Posterior vena cava (tissue), 2 donors: ENCODE results near the gene MOB3C. TPM values are rescaled to one million over a fixed set of nuclear protein-coding genes. Genes with fewer than 3 reads are reported as not detected.
A peak's percentile ranks its signal among the peaks of the same experiment; 100 is the strongest.

Experiments
- DNase-seq: peaks from one replicate; pipeline ENCODE4 v3.0.0-alpha.2; 2020; ENCODE audit warnings: low spot score
- intact Hi-C, 2 donors: fragments of 100-400 bp; cut with DNase I; formaldehyde crosslinking; loops; one replicate each; pipeline versions ENCODE4 v1.14.1 to v1.14.2; 2022 to 2023
- total RNA-seq, 2 donors: library from RNA; stranded (reverse); fragmentation: NEBNext Ultra II Directional; extraction: Animal tissue kit (Norgen Biotek cat#: 25700); gene quantifications; one replicate each; pipeline ENCODE4 v1.2.1, GENCODE V29; 2021
- donor health status: DM: yes; HTN: yes; CAD: no.
- donor health status: DM: yes; HTN: yes; CAD: no.

The MOB3C gene
- total RNA-seq, 2 donors from 2014 or later = 18.4 to 21.4 TPM

DNA sequence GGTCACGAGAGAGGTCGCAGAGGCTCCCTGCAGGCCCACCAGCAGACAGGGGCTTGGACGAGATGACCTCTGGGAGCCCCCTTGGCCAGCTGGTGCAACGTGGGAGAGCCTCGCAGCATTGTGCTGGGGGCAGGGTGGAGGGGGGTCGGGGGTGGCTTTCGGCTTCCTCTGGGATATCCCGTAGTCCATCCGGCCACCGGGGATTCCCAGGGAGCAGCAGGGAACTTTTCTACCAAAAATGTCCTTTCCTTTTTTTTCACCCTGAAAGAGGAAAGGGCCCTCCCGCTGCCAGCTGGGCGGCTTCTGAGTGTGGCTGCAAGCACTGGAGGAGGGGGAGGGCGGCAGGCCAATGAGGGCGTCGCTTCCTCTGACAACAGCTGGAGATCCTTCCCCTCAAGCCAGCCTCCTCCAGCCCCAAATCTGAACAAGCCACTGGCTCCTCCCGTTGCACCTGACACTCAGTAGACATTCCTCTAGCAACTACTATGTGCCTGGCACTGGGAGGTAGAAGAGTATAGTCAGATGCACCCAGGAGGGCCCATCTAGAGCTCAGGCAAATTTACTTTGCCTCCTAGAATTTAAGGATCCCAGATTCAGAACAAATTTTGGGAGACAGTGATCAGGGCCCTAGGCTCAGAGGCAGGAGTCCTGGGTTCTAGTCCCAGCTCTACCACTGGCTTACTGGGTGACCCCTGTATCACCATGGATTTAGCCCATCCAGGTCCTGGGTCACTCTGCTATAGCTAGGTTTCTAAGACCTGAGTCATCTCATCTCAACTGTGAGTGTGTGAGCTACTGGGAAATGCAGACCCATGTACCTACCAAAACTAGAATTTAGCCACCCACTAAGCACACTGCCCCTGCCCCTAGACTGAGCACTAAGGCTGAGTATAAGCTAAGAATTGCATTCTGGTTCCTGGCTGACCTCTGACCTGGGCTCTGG is 2.7 kb downstream of the MOB3C start:
- intact Hi-C loops = no loop called here
- DNase-seq = peak; percentile 97

DNA sequence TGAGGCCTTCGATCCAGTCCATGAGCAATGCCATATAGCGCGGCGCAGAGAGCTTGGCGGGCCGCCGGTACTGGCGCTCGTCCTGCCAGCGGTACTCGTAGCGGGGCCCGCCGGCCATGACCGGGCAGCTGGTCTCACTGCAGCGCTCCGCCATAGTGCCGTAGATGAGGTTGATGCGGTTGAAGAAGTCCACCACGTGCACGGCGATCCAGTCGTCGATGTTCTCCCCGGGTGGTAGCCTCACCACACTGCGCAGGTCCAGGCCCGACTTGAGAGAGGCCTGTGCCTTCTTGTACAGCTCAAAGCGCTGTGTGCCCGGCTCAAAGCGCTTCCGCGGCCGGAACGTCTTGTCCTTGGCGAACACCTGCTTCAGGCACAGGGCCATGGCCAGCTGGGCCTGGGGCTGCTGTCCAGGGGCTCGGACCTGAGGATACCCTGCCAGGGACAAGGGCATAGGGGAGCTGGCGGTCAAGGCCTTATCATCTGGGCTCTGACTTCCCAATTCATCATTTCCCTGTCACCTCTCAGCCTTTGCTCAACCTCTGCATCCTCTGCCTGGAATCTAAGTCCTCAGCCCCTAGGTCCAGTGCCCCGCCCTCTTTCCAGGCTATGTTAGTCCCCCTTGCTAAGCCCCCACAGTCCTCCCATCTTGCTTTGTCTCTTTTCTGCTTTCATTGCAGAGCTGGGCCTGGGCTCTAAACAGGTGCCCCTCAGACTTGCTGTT is 3.5 kb downstream of the MOB3C start:
- intact Hi-C loops = no loop called here
- no peak for DNase-seq

DNA sequence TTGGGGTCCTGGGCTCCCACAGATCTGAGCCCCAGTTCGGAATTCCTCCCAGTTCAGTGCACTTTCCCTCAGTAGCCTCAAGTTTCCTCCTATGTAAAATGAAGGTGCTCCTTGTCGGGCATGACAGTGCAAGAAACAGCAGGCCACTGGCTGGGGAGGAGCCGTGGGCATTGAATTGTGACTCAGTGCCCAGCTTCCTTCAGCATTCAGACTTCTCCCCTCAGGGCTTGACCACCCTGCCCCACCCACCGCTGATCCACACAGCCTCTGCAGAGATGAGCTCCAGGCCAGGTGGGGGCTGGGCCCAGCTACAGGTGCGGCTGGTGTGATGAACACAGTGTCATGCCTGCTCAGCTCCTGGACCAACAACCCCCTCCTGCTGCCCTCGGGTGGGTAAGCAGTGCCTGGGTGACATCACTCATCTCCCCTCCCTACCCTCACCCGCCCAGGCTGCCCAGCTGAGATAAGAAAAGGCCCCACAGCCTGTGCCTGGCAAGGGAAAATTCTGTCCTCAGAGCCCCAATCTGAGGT is 4.9 kb downstream of the MOB3C start:
- DNase-seq = no peak
- intact Hi-C loops = no loop called here

DNA sequence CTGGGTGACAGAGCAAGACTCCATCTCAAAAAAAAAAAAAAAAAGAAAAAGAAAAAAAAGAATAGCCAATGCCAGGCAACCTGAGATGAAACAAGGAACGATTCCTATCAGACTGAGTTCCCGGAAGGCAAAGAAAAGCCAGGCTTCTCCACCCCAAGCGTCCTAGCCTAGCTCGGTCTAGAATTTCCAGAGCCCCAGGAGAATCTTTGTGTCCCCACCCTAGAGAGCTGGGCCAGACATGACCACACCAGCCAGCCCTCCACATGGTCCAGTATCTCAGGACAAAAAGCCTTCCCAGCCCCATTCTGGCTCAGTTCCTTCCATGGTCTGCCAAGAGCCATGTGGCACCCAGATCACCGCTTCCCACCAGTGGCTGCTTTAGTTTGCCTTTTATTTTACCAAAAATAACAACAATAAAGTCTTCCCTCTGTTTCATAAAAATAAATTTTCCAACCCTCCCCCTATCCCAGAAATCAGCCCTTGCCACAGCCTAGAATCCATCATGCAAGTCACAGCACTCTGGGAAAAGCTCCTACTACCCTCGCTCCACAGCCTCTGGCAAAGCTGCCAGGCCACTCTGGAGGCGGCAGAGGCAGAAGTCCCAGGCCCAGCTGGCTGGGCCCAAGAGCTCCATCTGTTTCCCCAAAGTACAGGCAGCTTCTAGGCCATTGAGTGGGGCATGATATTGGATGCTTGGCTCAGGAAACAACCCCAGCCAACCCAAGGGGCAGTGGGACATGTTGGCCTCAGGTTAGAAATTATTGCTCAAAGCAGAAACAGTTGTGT is 9.1 kb downstream of the MOB3C start:
- intact Hi-C loops = no loop called here
- DNase-seq = peak; percentile 88

DNA sequence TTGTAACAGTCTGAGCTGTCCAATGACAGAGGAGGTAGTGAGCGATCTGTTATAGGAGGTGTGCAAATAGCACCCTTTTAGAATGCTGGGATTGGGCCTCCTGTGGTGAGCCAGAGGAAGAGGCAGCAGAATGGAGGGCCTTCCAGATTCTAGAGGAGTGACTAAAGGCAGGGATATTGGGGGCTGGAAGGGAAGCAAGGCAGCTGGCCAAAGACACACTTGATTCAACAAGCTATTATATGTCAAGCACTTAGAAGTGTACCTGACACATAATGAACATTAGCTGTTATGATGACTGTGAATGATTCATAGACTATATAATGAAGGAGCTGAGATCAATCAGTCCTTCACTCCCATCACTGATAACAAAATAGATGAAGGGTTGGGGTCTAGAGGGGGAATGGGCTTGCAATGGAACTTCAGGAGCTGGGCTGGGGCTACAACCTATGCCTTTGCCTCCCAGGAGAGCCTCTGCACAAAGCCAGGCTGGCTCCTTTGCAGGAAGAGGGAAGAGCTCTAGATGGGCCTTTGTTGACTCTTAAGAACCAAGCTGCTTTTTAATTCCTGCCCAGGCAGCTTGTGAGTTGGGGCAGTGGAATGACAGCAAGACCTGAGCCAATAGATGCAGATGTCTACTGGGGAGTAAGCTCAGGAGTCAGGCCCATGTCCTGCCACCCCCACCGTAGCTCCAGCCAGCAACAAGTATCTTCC is 10.2 kb downstream of the MOB3C start:
- DNase-seq = no peak
- intact Hi-C loops = no loop called here

DNA sequence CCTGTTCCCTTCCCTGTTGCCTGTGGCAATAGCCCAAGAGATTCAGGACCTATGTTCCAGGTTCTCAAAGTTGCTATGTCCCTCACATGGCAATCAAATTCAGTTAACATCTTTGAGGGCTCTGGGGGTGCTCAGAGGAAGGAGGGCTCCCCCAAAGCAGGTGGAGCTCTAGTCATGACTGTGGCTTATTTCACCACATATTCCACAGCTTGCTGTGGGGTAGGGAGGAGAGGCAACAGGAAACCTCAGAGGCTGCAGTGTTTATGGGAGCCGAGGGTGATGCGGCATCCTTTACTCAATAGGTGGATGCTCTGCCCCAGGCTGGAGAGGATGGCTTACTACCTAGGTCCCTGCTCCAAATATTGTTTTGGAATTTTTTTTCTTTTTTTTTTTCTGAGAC is 11.4 kb downstream of the MOB3C start:
- intact Hi-C loops = no loop called here
- DNase-seq = no peak

DNA sequence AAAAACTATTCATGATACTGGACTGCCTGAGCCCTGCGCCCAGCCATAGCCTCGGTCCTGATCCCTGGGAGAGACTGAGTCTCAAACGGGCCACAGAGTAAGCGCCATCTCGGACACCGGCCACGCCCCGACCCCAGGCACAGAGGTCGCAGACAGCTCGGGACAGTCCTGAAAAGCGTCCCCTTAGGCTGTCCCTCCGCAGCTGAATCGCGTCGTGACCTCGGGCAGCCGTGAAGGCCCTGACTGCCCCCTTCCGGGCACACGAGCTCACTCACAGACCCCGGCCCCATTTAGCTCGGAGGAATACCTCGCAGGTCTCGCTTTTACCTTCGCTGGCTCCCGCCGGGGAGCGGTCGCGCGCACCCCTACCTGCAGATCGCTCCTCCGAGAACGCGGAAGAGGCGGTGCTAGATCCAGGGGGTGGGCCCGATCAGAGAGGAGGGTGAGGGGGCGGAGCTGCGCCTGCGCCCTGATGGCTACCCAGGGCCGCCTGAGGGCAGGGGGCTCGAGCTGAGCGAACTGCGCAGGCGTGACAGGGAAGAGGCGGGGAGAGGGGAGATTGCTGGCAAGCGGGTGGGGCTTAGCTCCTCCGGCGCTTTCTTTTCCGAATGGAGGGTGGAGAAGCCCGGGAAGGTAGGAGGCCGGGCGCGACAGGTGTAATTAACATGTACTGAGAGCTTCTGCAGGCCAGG is 12.6 kb downstream of the MOB3C start, which contains the start of gene MKNK1:
Gene MKNK1, minus strand, starts transcription at position 411 of the 692 bp plus-strand sequence. CDS start 20,941 bp downstream, outside the sequence.
- intact Hi-C loops = no loop called here

DNA sequence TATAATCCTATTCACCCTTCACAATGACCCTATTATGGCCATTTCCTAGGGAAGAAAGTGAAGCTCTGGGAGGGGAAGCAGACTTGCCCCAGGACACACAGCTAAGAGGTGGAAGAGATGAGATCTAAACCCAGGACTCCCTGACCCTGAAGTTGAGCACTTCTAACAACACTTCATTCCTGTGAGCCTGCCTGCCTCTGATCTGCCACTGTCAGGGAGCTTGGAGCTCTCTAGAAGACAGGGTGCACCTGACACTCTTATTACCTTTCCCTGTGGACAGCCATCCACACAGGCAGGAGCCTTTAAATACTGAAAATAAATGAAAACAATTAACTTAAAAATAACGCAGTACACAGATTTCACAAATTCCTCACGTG is 13.1 kb downstream of the MOB3C start:
- intact Hi-C loops = no loop called here
- no peak for DNase-seq

More for the DNA sequence above, 12.6 kb downstream of the MOB3C start, which contains the start of gene MKNK1:
- peak; percentile 99 for DNase-seq

DNA sequence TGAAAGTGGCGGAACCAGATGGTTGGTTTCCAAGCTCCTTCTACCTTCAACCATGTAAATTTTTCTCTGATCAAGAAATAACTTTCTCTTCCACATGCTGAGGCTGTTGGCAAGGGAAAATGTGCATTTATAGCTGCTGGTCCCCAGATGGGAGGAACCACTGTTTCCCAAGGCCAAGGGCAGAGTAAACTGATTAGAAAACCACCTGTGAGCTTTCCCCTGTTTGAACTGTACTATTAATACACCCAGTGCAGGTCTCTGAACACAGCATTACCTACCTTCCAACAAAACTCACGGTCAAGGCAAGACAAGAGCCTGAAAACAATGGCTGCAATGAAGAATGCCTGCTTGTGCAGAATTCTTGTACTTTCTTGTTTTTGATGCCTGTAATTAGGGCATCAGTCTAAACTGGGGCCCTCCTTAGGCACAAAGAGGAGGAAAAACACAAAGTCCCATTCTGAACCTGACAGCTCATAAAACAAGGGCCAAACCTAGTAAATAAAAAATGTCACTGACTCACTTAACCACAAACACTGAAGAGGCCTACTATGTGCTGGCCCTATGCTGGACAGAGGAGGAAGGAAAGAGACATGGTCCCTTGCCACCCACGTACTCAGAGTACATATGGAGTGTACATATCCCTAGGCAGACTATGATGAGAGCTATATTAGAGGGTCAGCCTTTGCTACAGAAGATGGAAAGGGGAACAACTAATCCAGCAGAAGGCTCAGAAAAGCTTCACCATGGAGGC is 15.2 kb downstream of the MOB3C start:
- no peak for DNase-seq

DNA sequence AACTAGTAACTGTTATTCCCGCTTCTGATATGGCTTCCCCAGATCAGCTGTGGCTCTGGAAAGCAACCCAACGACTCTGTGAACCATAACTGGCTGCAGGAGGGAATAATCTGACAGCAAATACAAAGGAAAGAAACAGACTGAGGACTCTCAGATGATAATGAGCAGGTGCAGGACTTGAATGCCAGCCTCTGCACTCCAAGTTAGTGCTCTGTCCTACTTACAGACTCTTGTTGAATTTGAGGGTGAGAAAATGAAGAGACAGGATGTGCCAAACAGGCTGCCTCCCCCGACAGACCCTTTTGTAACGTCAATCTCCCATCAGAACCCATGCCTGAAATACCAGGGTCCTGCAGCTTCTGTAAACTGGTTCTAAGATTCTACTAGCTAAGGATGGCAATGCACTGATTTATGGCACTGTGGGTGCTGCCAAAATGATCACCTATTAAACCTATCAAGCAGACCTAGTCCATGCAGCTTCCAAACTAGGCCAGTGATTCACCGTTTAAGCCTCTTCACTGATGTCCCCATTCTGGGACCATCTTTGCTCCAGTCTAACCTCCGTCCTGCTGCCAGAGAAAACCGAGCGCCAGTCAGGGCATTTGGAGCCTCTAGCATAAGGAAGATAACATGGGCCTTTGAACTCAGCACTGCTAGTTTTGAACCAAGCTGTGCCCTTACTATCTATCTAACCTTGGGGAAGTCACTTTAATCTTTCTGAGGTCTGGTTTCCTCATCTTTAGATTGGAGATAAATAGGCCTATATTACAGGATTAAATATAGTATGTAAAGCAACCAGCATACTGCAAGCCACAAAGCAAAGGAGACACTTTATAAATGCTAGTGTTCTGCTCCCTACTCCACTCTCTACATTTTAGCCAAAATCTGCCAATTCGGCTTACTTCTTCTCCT is 17.3 kb downstream of the MOB3C start:
- no peak for DNase-seq
- intact Hi-C loops = no loop called here

More for the DNA sequence above, 15.2 kb downstream of the MOB3C start:
- intact Hi-C loops = no loop called here

DNA sequence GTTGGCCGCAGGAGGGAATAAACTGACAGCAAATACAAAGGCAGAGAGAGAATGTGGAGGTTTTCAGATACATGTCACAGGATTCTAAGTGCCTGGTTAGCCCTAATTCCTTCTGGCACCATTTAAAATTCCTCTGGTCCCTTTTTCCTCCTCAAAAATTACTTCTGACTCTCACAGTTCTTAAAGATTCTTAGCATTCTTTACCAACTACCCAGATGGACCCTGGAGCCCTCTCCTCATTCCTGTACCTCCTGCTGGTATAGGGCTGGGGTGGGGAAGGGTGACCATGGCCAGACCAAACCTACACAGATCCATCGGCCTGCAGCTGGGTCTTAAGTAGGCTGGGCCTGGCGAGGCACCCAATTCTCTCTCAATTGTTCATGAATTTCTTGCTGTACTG is 19.8 kb downstream of the MOB3C start:
- intact Hi-C loops = no loop called here
- no peak for DNase-seq

DNA sequence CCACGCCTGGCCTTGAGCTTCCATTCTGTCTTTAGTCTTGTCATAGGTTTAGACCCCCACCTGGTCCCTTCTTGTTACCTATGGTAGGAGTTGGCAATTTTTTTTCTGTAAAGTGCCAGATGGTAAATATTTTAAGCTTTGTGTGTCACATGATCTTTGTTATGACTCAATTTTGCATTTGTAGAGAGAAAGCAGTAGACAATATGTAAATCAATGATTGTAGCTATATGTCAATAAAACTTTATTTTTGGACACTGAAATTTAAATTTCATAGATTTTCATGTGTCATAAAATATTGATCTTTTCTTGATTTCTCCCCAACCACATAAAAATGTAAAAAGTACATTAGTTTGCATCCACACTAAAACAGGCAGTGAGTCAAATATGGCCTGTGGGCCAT is 20.6 kb downstream of the MOB3C start:
- DNase-seq = no peak
- intact Hi-C loops = no loop called here

DNA sequence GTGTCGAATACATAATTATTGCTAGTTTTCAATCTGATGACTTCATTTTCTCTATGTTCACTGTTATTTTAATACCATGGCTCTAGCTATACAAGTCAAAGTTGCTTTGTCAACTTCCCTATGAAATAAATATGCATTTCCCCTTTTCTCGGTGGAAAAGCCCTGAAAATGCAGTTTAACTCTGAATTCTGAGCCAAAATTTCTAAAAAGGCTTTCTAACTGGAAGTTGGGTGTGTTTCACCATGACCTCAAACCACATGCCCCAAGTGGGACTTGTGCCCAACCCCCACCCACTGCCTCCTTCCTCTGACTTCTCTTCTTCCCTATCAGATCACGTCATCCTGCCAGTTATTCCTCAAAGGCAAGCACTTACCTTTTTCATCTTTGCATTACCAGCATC is 21.5 kb downstream of the MOB3C start:
- intact Hi-C loops = no loop called here
- peak; percentile 92 for DNase-seq

DNA sequence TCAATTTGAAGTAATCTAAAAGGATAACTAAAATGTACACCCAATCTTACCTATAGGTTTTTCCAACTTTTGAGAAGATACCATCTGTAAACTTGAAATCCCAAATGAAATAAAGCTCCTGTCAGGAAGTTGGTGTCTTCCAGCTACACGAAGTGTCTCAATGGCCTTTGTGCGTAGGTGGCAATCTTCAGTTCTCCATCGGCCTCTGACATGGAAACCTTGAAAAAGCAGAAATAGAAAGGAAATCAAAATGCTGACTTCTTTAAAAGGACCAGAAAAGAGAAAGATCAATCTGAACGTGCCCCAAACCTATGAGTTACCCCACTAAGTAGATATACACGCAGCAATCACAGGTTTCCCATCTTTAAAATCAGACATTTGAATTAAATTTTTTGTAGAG is 22.5 kb downstream of the MOB3C start:
- intact Hi-C loops = no loop called here
- no peak for DNase-seq

DNA sequence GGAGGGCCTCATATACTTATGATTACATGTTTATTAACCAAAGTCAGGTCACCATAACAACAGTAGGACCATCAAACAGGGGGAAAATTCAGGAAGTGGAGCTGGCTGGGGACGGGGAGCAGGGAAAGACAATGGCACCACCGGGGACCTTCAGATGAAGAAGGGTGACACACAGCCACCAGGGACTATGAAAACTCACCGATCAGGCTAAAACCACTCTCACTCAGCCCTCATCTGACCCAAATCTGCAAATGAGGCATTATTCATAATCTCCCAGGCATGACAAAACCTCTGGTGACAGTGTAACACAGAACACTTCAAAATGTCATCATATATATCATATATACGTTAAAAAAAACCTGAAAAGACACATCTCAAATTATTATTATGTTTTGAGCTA is 23.8 kb downstream of the MOB3C start:
- no peak for DNase-seq
- intact Hi-C loops = no loop called here

DNA sequence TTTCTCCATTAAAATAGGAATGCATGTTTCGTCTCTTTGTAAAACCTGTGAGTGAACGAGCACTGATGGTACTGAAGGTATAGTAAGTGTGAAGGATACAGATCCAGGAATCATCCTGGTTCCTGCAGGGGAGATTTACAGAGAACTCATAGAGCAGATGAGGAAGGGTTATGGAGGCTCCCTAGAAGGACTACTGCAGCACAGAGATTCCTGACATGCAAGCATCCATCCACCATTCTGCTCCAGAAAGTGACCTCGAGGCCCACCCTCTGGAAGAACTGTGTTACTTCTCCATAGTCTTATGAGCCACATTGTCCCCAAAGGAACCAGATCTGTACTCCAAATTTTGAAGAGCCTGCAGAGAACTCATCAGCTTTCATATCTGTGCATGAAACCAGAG is 27.1 kb downstream of the MOB3C start:
- intact Hi-C loops = no loop called here
- DNase-seq = no peak

DNA sequence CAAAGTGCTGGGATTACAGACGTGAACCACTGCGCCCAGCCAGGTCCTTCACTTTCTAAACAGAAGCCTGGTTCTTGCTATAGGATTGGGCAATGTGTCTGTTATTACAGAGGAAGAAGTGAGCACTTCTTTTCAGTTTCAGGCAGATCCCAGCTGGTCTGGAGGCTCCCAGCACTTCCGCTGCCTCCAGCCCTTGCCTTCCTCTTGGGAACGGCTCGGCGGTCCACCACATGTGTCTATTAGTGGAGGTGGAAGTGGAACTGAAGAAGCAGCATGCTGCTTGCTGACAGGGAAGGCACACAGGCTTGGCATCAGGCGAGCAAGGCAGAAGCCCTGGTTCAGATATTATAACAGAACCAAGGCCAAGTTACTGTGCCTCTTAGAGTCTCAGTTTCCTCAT is 29.5 kb downstream of the MOB3C start:
- intact Hi-C loops = no loop called here
- DNase-seq = peak; percentile 89
